Ovary (tissue), 3 donors: ENCODE results near the gene ZNF296.

Experiments used
- EP300 ChIP-seq: sonication (generic); formaldehyde crosslinking; IDR thresholded peaks from one replicate; pipeline ENCODE4 v1.6.1; 2017; ENCODE audit warnings: antibody characterized with exemption
- POLR2A ChIP-seq: fragments of 450-650 bp; IDR thresholded peaks from one replicate; pipeline ENCODE4 v1.6.1; 2017; ENCODE audit warnings: antibody characterized with exemption, mild to moderate bottlenecking, moderate library complexity
- TF ChIP-seq, protein P1 (sequence below), 3 donors: fragments of 450-650 bp in 2 of 3; fragments of 200-600 bp in 1 of 3; IDR thresholded peaks; one replicate each; pipeline versions ENCODE4 v1.5.1 to v1.8.0; 2016 to 2022; ENCODE audit warnings: antibody characterized with exemption in 3 of 3, mild to moderate bottlenecking in 1 of 3
- donor health status: DM: no; HTN: no; CAD: no.

DNA sequence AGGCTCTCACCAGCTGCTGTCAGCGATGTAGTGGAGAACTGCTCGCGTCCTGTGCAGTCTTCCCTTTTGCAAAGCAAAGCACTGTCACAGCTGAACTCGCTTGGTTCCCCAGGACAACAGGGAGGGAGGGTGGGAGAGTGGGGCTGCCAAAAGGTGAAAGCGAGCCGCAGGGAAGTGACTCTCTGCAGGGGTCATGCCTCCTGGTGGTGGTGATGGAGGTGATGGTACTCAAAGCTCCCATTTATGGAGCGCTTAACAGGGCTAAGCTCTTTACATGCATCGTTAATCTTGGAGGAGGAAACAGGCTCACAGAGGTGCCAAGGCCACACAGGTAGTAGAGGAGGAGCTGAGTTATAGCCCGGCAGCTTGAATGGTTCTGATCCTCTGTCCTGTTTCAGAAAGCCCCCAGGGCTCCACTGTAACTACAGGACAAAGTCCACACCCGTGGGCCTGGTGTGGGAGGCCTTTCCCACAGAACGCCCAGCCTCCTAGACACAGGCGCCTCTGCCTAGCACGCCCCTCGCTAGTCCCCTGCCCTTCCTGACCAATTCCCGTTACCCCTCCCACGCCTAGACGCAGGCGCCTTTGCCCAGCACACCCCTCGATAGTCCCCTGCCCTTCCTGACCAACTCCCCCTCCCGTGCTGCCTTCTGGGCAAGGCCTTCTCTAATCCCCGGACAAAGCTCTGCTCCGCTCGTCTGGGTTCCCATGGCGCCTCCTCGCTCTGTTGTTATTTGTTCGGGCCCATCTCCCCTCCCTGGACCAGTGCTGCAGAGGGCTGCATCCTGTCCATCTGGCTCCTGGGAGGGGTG is 27.4 kb upstream of the ZNF296 start:
- TF ChIP-seq, protein P1, sequence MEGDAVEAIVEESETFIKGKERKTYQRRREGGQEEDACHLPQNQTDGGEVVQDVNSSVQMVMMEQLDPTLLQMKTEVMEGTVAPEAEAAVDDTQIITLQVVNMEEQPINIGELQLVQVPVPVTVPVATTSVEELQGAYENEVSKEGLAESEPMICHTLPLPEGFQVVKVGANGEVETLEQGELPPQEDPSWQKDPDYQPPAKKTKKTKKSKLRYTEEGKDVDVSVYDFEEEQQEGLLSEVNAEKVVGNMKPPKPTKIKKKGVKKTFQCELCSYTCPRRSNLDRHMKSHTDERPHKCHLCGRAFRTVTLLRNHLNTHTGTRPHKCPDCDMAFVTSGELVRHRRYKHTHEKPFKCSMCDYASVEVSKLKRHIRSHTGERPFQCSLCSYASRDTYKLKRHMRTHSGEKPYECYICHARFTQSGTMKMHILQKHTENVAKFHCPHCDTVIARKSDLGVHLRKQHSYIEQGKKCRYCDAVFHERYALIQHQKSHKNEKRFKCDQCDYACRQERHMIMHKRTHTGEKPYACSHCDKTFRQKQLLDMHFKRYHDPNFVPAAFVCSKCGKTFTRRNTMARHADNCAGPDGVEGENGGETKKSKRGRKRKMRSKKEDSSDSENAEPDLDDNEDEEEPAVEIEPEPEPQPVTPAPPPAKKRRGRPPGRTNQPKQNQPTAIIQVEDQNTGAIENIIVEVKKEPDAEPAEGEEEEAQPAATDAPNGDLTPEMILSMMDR (IDR thresholded peaks at IDR 0.05) = no peak
- no peak for TF ChIP-seq EP300
- no peak for TF ChIP-seq POLR2A
